Vagina (tissue), 2 donors: ENCODE data around the gene PCGF1.

ENCODE experiments used
- POLR2A ChIP-seq, 2 donors: fragments of 450-650 bp; IDR thresholded peaks; one replicate each; pipeline ENCODE4 v1.6.1; 2017; ENCODE audit warnings: antibody characterized with exemption in 2 of 2, mild to moderate bottlenecking in 2 of 2, moderate library complexity in 2 of 2
- POLR2AphosphoS5 ChIP-seq, 2 donors: sonication (generic); formaldehyde crosslinking; IDR thresholded peaks; one replicate each; pipeline ENCODE4 v1.9.0; 2017; ENCODE audit warnings: antibody characterized with exemption in 2 of 2, mild to moderate bottlenecking in 2 of 2, low read depth in 1 of 2; ENCODE audit not compliant: insufficient read depth in 1 of 2
- TF ChIP-seq, protein P1 (sequence below), 3 experiments: fragments of 450-650 bp in 2 of 3; fragments of 200-600 bp in 1 of 3; sonication (generic) in 1 of 3; IDR thresholded peaks; one replicate each; pipeline ENCODE4 v1.5.1; 2017 to 2019; ENCODE audit warnings: antibody characterized with exemption in 3 of 3, mild to moderate bottlenecking in 2 of 3, moderate library complexity in 2 of 3

DNA sequence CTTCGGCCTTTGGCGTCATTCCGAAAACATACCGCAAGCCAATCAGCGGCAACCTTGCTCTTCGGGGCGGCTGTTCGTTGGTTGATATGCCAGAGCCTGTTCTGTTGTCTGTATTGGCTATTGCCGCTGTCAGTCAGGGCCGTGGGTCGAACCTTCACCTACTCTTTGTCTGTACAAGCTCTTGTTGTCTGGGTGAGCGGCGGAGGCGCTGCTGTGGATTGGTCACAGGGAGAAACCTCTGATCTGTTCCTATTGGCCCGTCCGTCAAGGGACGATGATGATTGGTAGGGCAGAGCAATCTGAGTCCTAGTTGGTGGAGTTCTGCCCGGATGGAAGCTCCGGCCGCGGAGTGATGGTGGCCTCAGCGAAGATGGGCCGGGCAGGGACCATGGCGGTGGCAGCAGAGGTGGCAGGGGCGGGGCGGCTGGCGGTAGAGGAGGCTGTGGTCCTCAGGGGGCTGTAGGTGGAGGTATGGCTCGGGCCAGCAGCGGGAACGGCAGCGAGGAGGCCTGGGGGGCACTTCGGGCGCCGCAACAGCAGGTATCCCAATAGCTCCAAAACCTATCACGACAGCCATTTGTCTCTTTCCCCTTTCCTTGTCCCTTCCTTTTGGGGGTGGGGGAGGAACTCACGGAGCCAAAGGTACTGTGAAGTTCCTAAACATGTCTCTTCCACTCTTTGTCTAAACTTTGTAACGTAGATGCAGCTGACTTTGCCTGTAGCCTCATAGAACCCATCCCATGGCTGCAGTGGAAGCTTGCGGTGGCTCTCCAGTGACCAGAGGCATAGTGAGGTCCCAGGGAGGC lies 49.2 kb downstream of the PCGF1 start, which contains the start of gene WBP1:
- TF ChIP-seq, protein P1, sequence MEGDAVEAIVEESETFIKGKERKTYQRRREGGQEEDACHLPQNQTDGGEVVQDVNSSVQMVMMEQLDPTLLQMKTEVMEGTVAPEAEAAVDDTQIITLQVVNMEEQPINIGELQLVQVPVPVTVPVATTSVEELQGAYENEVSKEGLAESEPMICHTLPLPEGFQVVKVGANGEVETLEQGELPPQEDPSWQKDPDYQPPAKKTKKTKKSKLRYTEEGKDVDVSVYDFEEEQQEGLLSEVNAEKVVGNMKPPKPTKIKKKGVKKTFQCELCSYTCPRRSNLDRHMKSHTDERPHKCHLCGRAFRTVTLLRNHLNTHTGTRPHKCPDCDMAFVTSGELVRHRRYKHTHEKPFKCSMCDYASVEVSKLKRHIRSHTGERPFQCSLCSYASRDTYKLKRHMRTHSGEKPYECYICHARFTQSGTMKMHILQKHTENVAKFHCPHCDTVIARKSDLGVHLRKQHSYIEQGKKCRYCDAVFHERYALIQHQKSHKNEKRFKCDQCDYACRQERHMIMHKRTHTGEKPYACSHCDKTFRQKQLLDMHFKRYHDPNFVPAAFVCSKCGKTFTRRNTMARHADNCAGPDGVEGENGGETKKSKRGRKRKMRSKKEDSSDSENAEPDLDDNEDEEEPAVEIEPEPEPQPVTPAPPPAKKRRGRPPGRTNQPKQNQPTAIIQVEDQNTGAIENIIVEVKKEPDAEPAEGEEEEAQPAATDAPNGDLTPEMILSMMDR (IDR thresholded peaks at IDR 0.05): no peak
- peak in 1 of 2 donors; percentile 7 for TF ChIP-seq POLR2A (IDR thresholded peaks at IDR 0.05)
- TF ChIP-seq POLR2AphosphoS5 (IDR thresholded peaks at IDR 0.05; ENCODE audit: insufficient read depth in 1 of 2, low read depth in 1 of 2): peak; percentile 77 to 90
